GM21390 (cell line): Measurements from ENCODE around the gene NDN.
"Not testable (repeated sequence)": the region's sequence is repeated elsewhere in the genome, so short reads cannot be mapped to it uniquely, and the experiment has no call there.

Experiments
- ATAC-seq: cut with Tn5 transposase; IDR thresholded peaks from one replicate; pipeline ENCODE4 v1.9.1; 2021; ENCODE audit not compliant: unreplicated experiment

Gene NDN

GRCh38 chr15:23687143-23687470 is at the start of gene NDN:
NDN (minus strand) TSS chr15:23687305; CDS start chr15:23687217, 88 bp downstream.
- no peak for ATAC-seq

GRCh38 chr15:23736033-23736673 is 49.0 kb upstream of the NDN start:
- ATAC-seq = no peak

- ATAC-seq = no peak
Measured at GRCh38 chr15:23734862-23735261, 47.8 kb upstream of the NDN start.

- not testable (repeated sequence) for ATAC-seq
Measured at GRCh38 chr15:23713874-23714656, 27.0 kb upstream of the NDN start.

GRCh38 chr15:23708332-23708731 is 21.2 kb upstream of the NDN start:
- ATAC-seq = no peak

- ATAC-seq = no peak
Measured at GRCh38 chr15:23695282-23695681, 8.2 kb upstream of the NDN start.

- ATAC-seq = no peak
Measured at GRCh38 chr15:23694592-23694991, 7.5 kb upstream of the NDN start.

- no peak for ATAC-seq
Measured at GRCh38 chr15:23690450-23690852, 3.3 kb upstream of the NDN start.

- ATAC-seq = no peak
Measured at GRCh38 chr15:23690015-23690414, 2.9 kb upstream of the NDN start.

- ATAC-seq = no peak
Measured at GRCh38 chr15:23686466-23687142, 501 bp downstream of the NDN start.

- ATAC-seq = no peak
Measured at GRCh38 chr15:23671481-23671880, 15.6 kb downstream of the NDN start.

- no peak for ATAC-seq
Measured at GRCh38 chr15:23670970-23671369, 16.1 kb downstream of the NDN start.

- ATAC-seq = no peak
Measured at GRCh38 chr15:23663232-23663631, 23.9 kb downstream of the NDN start.

- ATAC-seq = no peak
Measured at GRCh38 chr15:23648920-23649515, 38.1 kb downstream of the NDN start.

- ATAC-seq = no peak
Measured at GRCh38 chr15:23647421-23648370, 39.4 kb downstream of the NDN start, which contains the start of gene MAGEL2. MAGEL2 (minus strand) TSS chr15:23647867; CDS start chr15:23647742, 125 bp downstream.

GRCh38 chr15:23647001-23647295 is 40.2 kb downstream of the NDN start:
- ATAC-seq = no peak

GRCh38 chr15:23646165-23647000 is 40.7 kb downstream of the NDN start:
- ATAC-seq = no peak

GRCh38 chr15:23645371-23646164 is 41.5 kb downstream of the NDN start:
- ATAC-seq = no peak

- no peak for ATAC-seq
Measured at GRCh38 chr15:23644829-23645228, 42.3 kb downstream of the NDN start.
